T-helper 17 cell (primary cell): ENCODE results near the gene XYLT1. TPM values are rescaled to one million over a fixed set of nuclear protein-coding genes. Genes with fewer than 3 reads are reported as not detected.

Experiments used
- ATAC-seq: fragments of 150-1000 bp; cut with Tn5 transposase; 2 replicates; pipeline ENCODE4 v1.10.0; 2021; ENCODE audit warnings: mild to moderate bottlenecking, moderate library complexity
- DNase-seq, 3 donors: peaks; one replicate each; pipeline versions ENCODE4 v3.0.0 to v3.0.0-alpha.2; 2020 to 2021
- H3K9me3 ChIP-seq: one replicate; pipeline ENCODE4 v1.7.0; 2013; ENCODE audit warnings: low read length, mild to moderate bottlenecking; ENCODE audit not compliant: control insufficient read depth, poor library complexity, severe bottlenecking
- H3K27ac Mint-ChIP-seq: one replicate; pipeline ENCODE4 v1.8.0; 2022; ENCODE audit warnings: mild to moderate bottlenecking, moderate library complexity, mixed read lengths
- H3K27me3 Mint-ChIP-seq: one replicate; pipeline ENCODE4 v1.8.0; 2022; ENCODE audit warnings: mixed read lengths
- H3K36me3 Mint-ChIP-seq: one replicate; pipeline ENCODE4 v1.8.0; 2022; ENCODE audit warnings: low read depth, mixed read lengths
- H3K4me1 Mint-ChIP-seq: one replicate; pipeline ENCODE4 v1.8.0; 2022; ENCODE audit warnings: mild to moderate bottlenecking, mixed read lengths
- H3K4me3 Mint-ChIP-seq: one replicate; pipeline ENCODE4 v1.8.0; 2022; ENCODE audit warnings: mild to moderate bottlenecking, moderate library complexity, mixed read lengths
- total RNA-seq, 4 donors: library from RNA in 2 of 4; stranded (reverse) in 2 of 4; gene quantifications; one replicate each; pipeline ENCODE4 v1.2.3 and lab custom pipeline; 2022 to 2026

XYLT1 gene
- total RNA-seq, 2 donors from 2014 or later: 33.8 to 57.3 TPM

DNA sequence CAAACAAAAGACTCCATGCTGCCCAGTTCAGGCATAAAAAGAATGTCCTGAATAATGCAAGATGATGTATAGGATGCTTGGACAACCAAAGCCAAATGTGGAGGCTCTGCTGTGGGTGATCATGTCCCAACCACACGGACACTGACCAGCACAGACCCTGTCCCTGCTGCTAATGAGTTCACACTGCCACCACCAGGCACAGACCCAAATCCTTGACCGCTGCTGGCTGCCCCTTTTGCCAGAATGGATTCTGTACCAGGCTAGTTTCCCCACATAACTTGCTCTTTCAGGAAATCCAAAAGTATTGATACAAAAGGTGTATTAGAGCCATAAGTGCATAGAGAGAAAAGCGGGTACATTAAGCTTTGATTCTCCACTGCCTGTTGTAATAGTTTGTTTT is 60.9 kb downstream of the XYLT1 start:
- Mint-ChIP-seq H3K36me3 (peaks cover 4% of the 10 kb centered on the region), H3K27me3 (no peaks in the 10 kb centered on the region), H3K4me3 (no peak overlapping the region), H3K27ac (peak overlapping the region; percentile 83), H3K4me1 (peaks cover 31% of the 10 kb centered on the region)
- no peak for DNase-seq
- H3K9me3 ChIP-seq: no peaks in the 10 kb centered on the region
- ATAC-seq: no peak

- no peak for ATAC-seq
- no peak overlapping the region for H3K4me3 Mint-ChIP-seq
- no peak overlapping the region for H3K27ac Mint-ChIP-seq
Observed at GRCh38 chr16:17408955-17409441, 61.8 kb downstream of the XYLT1 start.

GRCh38 chr16:17408296-17408695 is 62.5 kb downstream of the XYLT1 start:
- peaks cover 24% of the 10 kb centered on the region for H3K4me1 Mint-ChIP-seq
- no peaks in the 10 kb centered on the region for H3K27me3 Mint-ChIP-seq
- H3K9me3 ChIP-seq: no peaks in the 10 kb centered on the region
- no peak overlapping the region for H3K4me3 Mint-ChIP-seq
- DNase-seq (no peak), ATAC-seq (no peak)
- peaks cover 4% of the 10 kb centered on the region for H3K36me3 Mint-ChIP-seq
- no peak overlapping the region for H3K27ac Mint-ChIP-seq

More at GRCh38 chr16:17408955-17409441, 61.8 kb downstream of the XYLT1 start:
- Mint-ChIP-seq H3K4me1 (peaks cover 26% of the 10 kb centered on the region), H3K36me3 (peaks cover 4% of the 10 kb centered on the region), H3K27me3 (no peaks in the 10 kb centered on the region)
- no peak for DNase-seq
- no peaks in the 10 kb centered on the region for H3K9me3 ChIP-seq

DNA sequence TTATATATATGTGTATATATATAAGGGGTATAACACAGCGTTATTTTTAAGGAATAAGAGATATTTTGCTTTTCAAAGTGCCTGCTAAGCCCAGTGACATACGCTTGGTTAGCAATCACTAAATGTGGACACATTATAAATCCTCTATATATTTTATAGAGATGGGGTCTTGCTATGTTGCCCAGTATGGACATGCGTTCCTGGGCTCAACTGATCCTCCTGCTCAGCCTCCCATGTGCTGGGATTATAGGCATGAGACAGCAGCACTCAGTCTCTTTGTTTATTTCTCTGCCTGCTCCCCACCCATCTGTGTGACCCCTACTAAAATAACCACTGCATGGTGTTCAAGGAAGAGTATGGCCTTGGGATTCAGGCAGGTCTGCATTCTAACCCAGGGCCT is 63.4 kb downstream of the XYLT1 start:
- H3K27me3 Mint-ChIP-seq: no peaks in the 10 kb centered on the region
- peaks cover 21% of the 10 kb centered on the region for H3K4me1 Mint-ChIP-seq
- no peak for ATAC-seq
- H3K27ac Mint-ChIP-seq: no peak overlapping the region
- H3K36me3 Mint-ChIP-seq: peaks cover 4% of the 10 kb centered on the region
- no peak for DNase-seq
- no peak overlapping the region for H3K4me3 Mint-ChIP-seq
- no peaks in the 10 kb centered on the region for H3K9me3 ChIP-seq

- Mint-ChIP-seq H3K4me1 (peaks cover 27% of the 10 kb centered on the region), H3K36me3 (peaks cover 5% of the 10 kb centered on the region), H3K27me3 (no peaks in the 10 kb centered on the region), H3K27ac (peak overlapping the region; percentile 75), H3K4me3 (no peak overlapping the region)
- ATAC-seq (no peak), DNase-seq (no peak)
- no peaks in the 10 kb centered on the region for H3K9me3 ChIP-seq
Observed at GRCh38 chr16:17404941-17405689, 65.6 kb downstream of the XYLT1 start.

DNA sequence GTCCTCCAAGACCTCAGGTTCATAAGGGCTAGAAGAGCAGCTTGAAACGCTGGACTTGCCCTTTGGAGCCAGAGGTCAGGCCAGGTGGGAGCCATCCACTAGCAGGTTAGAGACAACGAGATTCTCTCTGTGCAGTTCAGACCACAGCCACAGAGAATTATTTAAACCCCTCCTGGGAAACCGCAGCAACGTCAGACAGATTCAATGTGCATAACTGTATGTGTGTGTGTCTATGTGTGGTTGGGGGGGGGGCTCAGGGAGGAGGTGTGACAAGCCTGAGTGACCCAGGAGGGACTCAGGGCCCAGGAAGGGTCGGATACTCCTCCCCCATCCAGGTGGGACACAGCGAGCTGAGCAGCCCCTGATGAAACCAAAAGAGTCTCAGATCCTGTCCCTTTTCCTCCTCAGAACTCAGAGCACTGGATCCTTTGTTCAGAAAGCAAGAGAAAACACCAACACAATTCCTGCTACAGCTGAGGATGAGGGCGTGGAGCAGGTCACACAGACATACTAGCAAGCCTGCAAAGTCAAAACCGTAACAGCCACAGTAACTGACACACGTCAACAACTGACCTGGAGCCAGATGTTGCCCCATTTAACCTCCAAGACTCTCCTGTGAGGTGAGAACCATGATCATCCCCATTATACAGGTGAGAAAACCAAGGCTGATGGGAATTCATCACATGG is 66.8 kb downstream of the XYLT1 start:
- H3K27ac Mint-ChIP-seq: peak overlapping the region; percentile 75
- peaks cover 4% of the 10 kb centered on the region for H3K36me3 Mint-ChIP-seq
- H3K27me3 Mint-ChIP-seq: no peaks in the 10 kb centered on the region
- H3K4me1 Mint-ChIP-seq: peaks cover 25% of the 10 kb centered on the region
- ATAC-seq (peak; percentile 18), DNase-seq (no peak)
- no peaks in the 10 kb centered on the region for H3K9me3 ChIP-seq
- no peak overlapping the region for H3K4me3 Mint-ChIP-seq

DNA sequence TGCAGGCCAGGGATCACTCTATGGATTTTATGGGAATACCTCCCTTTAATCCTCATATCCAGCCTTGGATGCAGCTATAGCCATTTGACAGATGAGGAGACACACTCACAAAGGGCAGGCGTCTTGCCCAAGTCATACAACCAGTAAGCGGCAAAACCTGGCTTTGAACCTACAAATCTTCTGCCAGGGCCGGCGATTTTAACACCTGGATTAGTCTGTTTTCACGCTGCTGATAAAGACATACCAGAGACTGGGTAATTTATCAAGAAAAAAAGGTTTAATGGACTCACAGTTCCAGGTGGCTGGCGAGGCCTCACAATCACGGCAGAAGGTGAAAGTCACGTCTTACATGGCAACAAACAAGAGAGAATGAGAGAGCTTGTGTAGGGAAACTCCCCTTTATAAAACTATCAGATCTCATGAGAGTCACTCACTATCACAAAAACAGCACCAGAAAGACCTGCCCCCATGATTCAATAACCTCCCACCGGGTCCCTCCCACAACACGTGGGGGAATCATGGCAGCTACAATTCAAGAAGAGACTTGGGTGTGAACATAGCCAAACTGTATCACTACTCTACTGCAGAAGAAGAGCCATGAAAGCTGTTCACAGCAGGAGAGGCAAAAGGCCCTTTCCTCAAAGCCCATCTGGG is 67.5 kb downstream of the XYLT1 start:
- ATAC-seq: no peak
- Mint-ChIP-seq H3K27me3 (no peaks in the 10 kb centered on the region), H3K4me1 (peaks cover 26% of the 10 kb centered on the region), H3K4me3 (no peak overlapping the region), H3K27ac (peak overlapping the region; percentile 75), H3K36me3 (peaks cover 4% of the 10 kb centered on the region)
- no peaks in the 10 kb centered on the region for H3K9me3 ChIP-seq
- no peak for DNase-seq

- ATAC-seq: peak; percentile 34
- DNase-seq: peak in 2 of 3 donors; percentile 22 to 29
- Mint-ChIP-seq H3K27me3 (no peaks in the 10 kb centered on the region), H3K4me1 (peaks cover 41% of the 10 kb centered on the region), H3K27ac (peak overlapping the region; percentile 97), H3K4me3 (peak overlapping the region; percentile 73), H3K36me3 (peaks cover 2% of the 10 kb centered on the region)
- no peaks in the 10 kb centered on the region for H3K9me3 ChIP-seq
Observed at GRCh38 chr16:17397499-17397891, 73.3 kb downstream of the XYLT1 start.

GRCh38 chr16:17396762-17397498 is 73.8 kb downstream of the XYLT1 start:
- DNase-seq (peak; percentile 18 to 60 (median 51)), ATAC-seq (peak; percentile 87)
- H3K4me1 Mint-ChIP-seq: peaks cover 41% of the 10 kb centered on the region
- H3K27me3 Mint-ChIP-seq: no peaks in the 10 kb centered on the region
- peaks cover 5% of the 10 kb centered on the region for H3K36me3 Mint-ChIP-seq
- peak overlapping the region; percentile 73 for H3K4me3 Mint-ChIP-seq
- H3K9me3 ChIP-seq: no peaks in the 10 kb centered on the region
- H3K27ac Mint-ChIP-seq: peak overlapping the region; percentile 97

DNA sequence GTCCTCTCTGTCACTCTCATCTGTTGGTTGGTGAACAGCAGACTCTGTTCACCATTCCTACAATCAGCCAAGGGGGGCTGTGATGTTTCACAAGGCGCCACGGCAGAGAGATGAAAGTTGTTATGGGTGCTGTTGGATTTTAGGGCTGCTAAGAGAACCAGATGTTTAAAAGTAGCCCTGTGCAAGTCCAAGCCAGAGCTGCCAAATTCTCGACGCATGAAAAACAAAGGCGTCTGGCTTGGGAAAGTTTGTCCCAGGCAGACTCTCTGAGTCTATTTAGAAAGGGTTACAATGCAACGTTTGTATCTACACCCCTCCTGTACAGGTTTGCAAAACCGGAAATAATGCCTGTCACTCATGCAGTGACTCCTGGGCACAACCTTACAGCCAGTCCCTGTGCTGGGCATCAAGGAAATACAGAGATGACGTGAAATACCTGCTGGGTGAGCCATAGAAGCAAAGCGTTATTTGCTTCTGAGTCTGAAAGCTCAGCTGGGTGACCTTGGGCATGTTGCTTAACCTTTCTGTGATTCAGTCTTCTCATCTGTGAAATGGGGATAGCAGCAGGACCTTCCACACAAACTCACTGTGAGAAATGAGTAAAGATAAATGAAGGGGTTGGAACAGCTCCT is 74.8 kb downstream of the XYLT1 start:
- peak overlapping the region; percentile 97 for H3K27ac Mint-ChIP-seq
- ATAC-seq (no peak), DNase-seq (no peak)
- no peaks in the 10 kb centered on the region for H3K27me3 Mint-ChIP-seq
- H3K9me3 ChIP-seq: no peaks in the 10 kb centered on the region
- peaks cover 42% of the 10 kb centered on the region for H3K4me1 Mint-ChIP-seq
- H3K4me3 Mint-ChIP-seq: peak overlapping the region; percentile 73
- peaks cover 7% of the 10 kb centered on the region for H3K36me3 Mint-ChIP-seq

- Mint-ChIP-seq H3K27me3 (no peaks in the 10 kb centered on the region), H3K4me3 (peak overlapping the region; percentile 3), H3K36me3 (peaks cover 9% of the 10 kb centered on the region), H3K4me1 (peaks cover 37% of the 10 kb centered on the region), H3K27ac (peak overlapping the region; percentile 97)
- H3K9me3 ChIP-seq: no peaks in the 10 kb centered on the region
- ATAC-seq (no peak), DNase-seq (no peak)
Observed at GRCh38 chr16:17392857-17393692, 77.7 kb downstream of the XYLT1 start.
